ENCODE data around the gene RSAD2. TPM values are rescaled to one million over a fixed set of nuclear protein-coding genes. Genes with fewer than 3 reads are reported as not detected.

Gene RSAD2
- total RNA-seq, 4 donors from 2014 or later, result 0.30 to 7.6 (median 4.7) TPM

- no peak for TF ChIP-seq CTCF (IDR thresholded peaks at IDR 0.05)
- no peak for DNase-seq (ENCODE audit: low spot score in 2 of 2)
- Histone ChIP-seq H3K27me3 (no peaks in the 10 kb centered on the region), H3K4me1 (no peaks in the 10 kb centered on the region), H3K27ac (no peak overlapping the region), H3K36me3 (peaks cover 0 to 17% (median 0%) of the 10 kb centered on the region in 3 donors), H3K4me3 (no peak overlapping the region), H3K9me3 (peaks cover 0 to 47% (median 3%) of the 10 kb centered on the region in 4 donors)
Observed at GRCh38 chr2:6834163-6834562, 43.4 kb upstream of the RSAD2 start.

- H3K4me3 ChIP-seq, result no peak overlapping the region
- peaks cover 0 to 51% (median 3%) of the 10 kb centered on the region in 4 donors for H3K9me3 ChIP-seq
- peaks cover 0 to 29% (median 0%) of the 10 kb centered on the region in 3 donors for H3K36me3 ChIP-seq
- H3K27me3 ChIP-seq, result no peaks in the 10 kb centered on the region
- no peak for DNase-seq (ENCODE audit: low spot score in 2 of 2)
- TF ChIP-seq EP300 (IDR thresholded peaks at IDR 0.05) (no peak), POLR2A (IDR thresholded peaks at IDR 0.05) (no peak), CTCF (IDR thresholded peaks at IDR 0.05) (no peak)
- no peak overlapping the region for H3K27ac ChIP-seq
- no peaks in the 10 kb centered on the region for H3K4me1 ChIP-seq
Observed at GRCh38 chr2:6835467-6835866, 42.1 kb upstream of the RSAD2 start.

GRCh38 chr2:6838673-6839319, 38.8 kb upstream of the RSAD2 start:
- Histone ChIP-seq H3K27me3 (no peaks in the 10 kb centered on the region), H3K4me1 (no peaks in the 10 kb centered on the region), H3K4me3 (no peak overlapping the region), H3K36me3 (peaks cover 0 to 52% (median 0%) of the 10 kb centered on the region in 3 donors), H3K9me3 (peaks cover 0 to 64% (median 7%) of the 10 kb centered on the region in 4 donors), H3K27ac (no peak overlapping the region)
- 80 to 86% methylated on average over 4 of the region's 4 CpGs for WGBS, 2 donors
- no peak for DNase-seq (ENCODE audit: low spot score in 2 of 2)
- no peak for TF ChIP-seq CTCF (IDR thresholded peaks at IDR 0.05)
- TF ChIP-seq POLR2A (IDR thresholded peaks at IDR 0.05), result no peak
- no peak for TF ChIP-seq EP300 (IDR thresholded peaks at IDR 0.05)

GRCh38 chr2:6841537-6842287, 35.9 kb upstream of the RSAD2 start:
- Histone ChIP-seq H3K27me3 (no peaks in the 10 kb centered on the region), H3K9me3 (peaks cover 4 to 75% (median 24%) of the 10 kb centered on the region in 4 donors), H3K4me1 (no peaks in the 10 kb centered on the region), H3K36me3 (peaks cover 0 to 72% (median 0%) of the 10 kb centered on the region in 3 donors), H3K4me3 (no peak overlapping the region), H3K27ac (no peak overlapping the region)
- no peak for TF ChIP-seq POLR2A (IDR thresholded peaks at IDR 0.05)
- no peak for TF ChIP-seq EP300 (IDR thresholded peaks at IDR 0.05)
- TF ChIP-seq CTCF (IDR thresholded peaks at IDR 0.05), result no peak
- WGBS, 2 donors, result 75 to 85% methylated on average over 2 of the region's 2 CpGs
- no peak for DNase-seq (ENCODE audit: low spot score in 2 of 2)

- 76 to 82% methylated on average over 3 of the region's 3 CpGs for WGBS, 2 donors
- Histone ChIP-seq H3K4me3 (no peak overlapping the region), H3K27me3 (no peaks in the 10 kb centered on the region), H3K9me3 (peaks cover 4 to 100% (median 35%) of the 10 kb centered on the region in 4 donors), H3K4me1 (no peaks in the 10 kb centered on the region), H3K36me3 (peaks cover 0 to 83% (median 0%) of the 10 kb centered on the region in 3 donors), H3K27ac (no peak overlapping the region)
- TF ChIP-seq POLR2A (IDR thresholded peaks at IDR 0.05) (no peak), EP300 (IDR thresholded peaks at IDR 0.05) (no peak), CTCF (IDR thresholded peaks at IDR 0.05) (no peak)
- no peak for DNase-seq (ENCODE audit: low spot score in 2 of 2)
Observed at GRCh38 chr2:6845312-6845711, 32.3 kb upstream of the RSAD2 start.
